HEK293 (cell line): ENCODE results near the gene UGT1A3.

Experiments used
- CTCF ChIA-PET: fragments of 350-600 bp; formaldehyde crosslinking; extraction: SDS; loops from one replicate; lab custom pipeline; 2021; ENCODE audit warnings: antibody characterized with exemption; lab: Yijun Ruan, JAX
- POLR2A ChIA-PET: fragments of 300-600 bp; formaldehyde crosslinking; extraction: SDS; loops from one replicate; lab custom pipeline; 2020; ENCODE audit warnings: antibody characterized with exemption, inconsistent platforms; lab: Yijun Ruan, JAX
- H3K27ac ChIP-seq: fragments of 200-500 bp; sonication (Bioruptor generic); 2 replicates; pipeline ENCODE4 v1.5.1; 2014; ENCODE audit warnings: low read depth, low read length, control low read depth, inconsistent platforms; ENCODE audit errors: extremely low read depth
- H3K36me3 ChIP-seq, 2 experiments: fragments of 200-500 bp in 1 of 2; sonication (Bioruptor generic) in 1 of 2; 1 replicate in 1 of 2; 2 replicates in 1 of 2; pipeline ENCODE4 v1.5.1; 2014 to 2017; ENCODE audit warnings: inconsistent platforms in 2 of 2, low read length in 2 of 2; ENCODE audit not compliant: control insufficient read depth in 2 of 2, insufficient read depth in 1 of 2
- H3K4me1 ChIP-seq: fragments of 200-500 bp; sonication (Bioruptor generic); 2 replicates; pipeline ENCODE4 v1.5.1; 2014; ENCODE audit warnings: mild to moderate bottlenecking, low read length, inconsistent platforms; ENCODE audit not compliant: control insufficient read depth, insufficient read depth
- H3K4me3 ChIP-seq: 2 replicates; pipeline ENCODE4 v1.5.1; 2011; ENCODE audit warnings: low read depth, mild to moderate bottlenecking, control low read depth, low read length, moderate library complexity
- H3K9me3 ChIP-seq: fragments of 200-500 bp; sonication (Bioruptor generic); 2 replicates; pipeline ENCODE4 v1.5.1; 2014; ENCODE audit warnings: low read depth, low read length, inconsistent platforms; ENCODE audit not compliant: control insufficient read depth, insufficient read depth
- FEZF1 ChIP-seq: fragments of 450-650 bp; formaldehyde crosslinking; IDR thresholded peaks from 2 replicates; pipeline ENCODE4 v1.5.1; 2016; ENCODE audit warnings: missing biosample characterization, missing genetic modification characterization
- INSM2 ChIP-seq: fragments of 450-650 bp; formaldehyde crosslinking; IDR thresholded peaks from 2 replicates; pipeline ENCODE4 v1.5.1; 2016; ENCODE audit warnings: missing biosample characterization, missing genetic modification characterization
- PRDM4 ChIP-seq: fragments of 450-650 bp; formaldehyde crosslinking; IDR thresholded peaks from 2 replicates; pipeline ENCODE4 v1.5.1; 2017; ENCODE audit warnings: missing biosample characterization, missing genetic modification characterization
- PRDM6 ChIP-seq: fragments of 450-650 bp; formaldehyde crosslinking; IDR thresholded peaks from 2 replicates; pipeline ENCODE4 v1.5.1; 2017; ENCODE audit warnings: missing biosample characterization, missing genetic modification characterization
- REST ChIP-seq: fragments of 450-650 bp; formaldehyde crosslinking; IDR thresholded peaks from 2 replicates; pipeline ENCODE4 v1.5.1; 2016; ENCODE audit warnings: missing biosample characterization, missing genetic modification characterization
- SCRT2 ChIP-seq: fragments of 450-650 bp; formaldehyde crosslinking; IDR thresholded peaks from 2 replicates; pipeline ENCODE4 v1.5.1; 2016; ENCODE audit warnings: missing biosample characterization, missing genetic modification characterization
- ZBTB1 ChIP-seq: fragments of 450-650 bp; formaldehyde crosslinking; IDR thresholded peaks from 2 replicates; pipeline ENCODE4 v1.5.1; 2016; ENCODE audit warnings: missing biosample characterization, missing genetic modification characterization
- ZFP41 ChIP-seq: fragments of 450-650 bp; formaldehyde crosslinking; IDR thresholded peaks from 2 replicates; pipeline ENCODE4 v1.5.1; 2016; ENCODE audit warnings: missing biosample characterization, missing genetic modification characterization, borderline replicate concordance
- ZNF221 ChIP-seq: fragments of 450-650 bp; formaldehyde crosslinking; IDR thresholded peaks from 2 replicates; pipeline ENCODE4 v1.5.1; 2017; ENCODE audit warnings: missing biosample characterization, missing genetic modification characterization, borderline replicate concordance
- ZNF23 ChIP-seq: fragments of 450-650 bp; formaldehyde crosslinking; IDR thresholded peaks from 2 replicates; pipeline ENCODE4 v1.5.1; 2016; ENCODE audit warnings: missing biosample characterization, missing genetic modification characterization, borderline replicate concordance
- ZNF266 ChIP-seq: fragments of 450-650 bp; formaldehyde crosslinking; IDR thresholded peaks from 2 replicates; pipeline ENCODE4 v1.5.1; 2016; ENCODE audit warnings: missing biosample characterization, missing genetic modification characterization, low read depth
- ZNF302 ChIP-seq: fragments of 450-650 bp; formaldehyde crosslinking; IDR thresholded peaks from 2 replicates; pipeline ENCODE4 v1.5.1; 2016; ENCODE audit warnings: missing biosample characterization, missing genetic modification characterization, low read depth
- ZNF341 ChIP-seq: fragments of 450-650 bp; formaldehyde crosslinking; IDR thresholded peaks from 2 replicates; pipeline ENCODE4; 2016; ENCODE audit warnings: low read depth, missing biosample characterization, missing genetic modification characterization
- ZNF394 ChIP-seq: fragments of 450-650 bp; formaldehyde crosslinking; IDR thresholded peaks from 2 replicates; pipeline ENCODE4 v1.5.1; 2016; ENCODE audit warnings: missing biosample characterization, missing genetic modification characterization, mild to moderate bottlenecking, moderate library complexity, borderline replicate concordance
- ZNF530 ChIP-seq: fragments of 450-650 bp; formaldehyde crosslinking; IDR thresholded peaks from 2 replicates; pipeline ENCODE4 v1.5.1; 2016; ENCODE audit warnings: low read depth, missing biosample characterization, missing genetic modification characterization
- ZNF544 ChIP-seq: fragments of 450-650 bp; formaldehyde crosslinking; IDR thresholded peaks from 2 replicates; pipeline ENCODE4 v1.5.0; 2017; ENCODE audit warnings: missing biosample characterization, missing genetic modification characterization
- ZNF560 ChIP-seq: fragments of 450-650 bp; formaldehyde crosslinking; IDR thresholded peaks from 2 replicates; pipeline ENCODE4 v1.5.1; 2017; ENCODE audit warnings: missing biosample characterization, missing genetic modification characterization, borderline replicate concordance
- ZNF624 ChIP-seq: fragments of 450-650 bp; formaldehyde crosslinking; IDR thresholded peaks from 2 replicates; pipeline ENCODE4 v1.5.1; 2017; ENCODE audit warnings: missing biosample characterization, missing genetic modification characterization
- ZNF707 ChIP-seq: fragments of 450-650 bp; formaldehyde crosslinking; IDR thresholded peaks from 2 replicates; pipeline ENCODE4 v1.5.1; 2016; ENCODE audit warnings: missing biosample characterization, missing genetic modification characterization
- ZSCAN16 ChIP-seq: fragments of 450-650 bp; formaldehyde crosslinking; IDR thresholded peaks from 2 replicates; pipeline ENCODE4 v1.5.1; 2016; ENCODE audit warnings: missing biosample characterization, missing genetic modification characterization

UGT1A3 gene

GRCh38 chr2:233740870-233741269 is 12.0 kb downstream of the UGT1A3 start:
- H3K4me3 ChIP-seq, result no peak overlapping the region
- ChIA-PET POLR2A (no interaction called here), CTCF (no interaction called here)
- no peaks in the 10 kb centered on the region for H3K36me3 ChIP-seq
- no peak for TF ChIP-seq PRDM6
- TF ChIP-seq ZNF707 (tag by site-specific recombination), result no peak
- no peak for TF ChIP-seq ZNF394
- TF ChIP-seq ZFP41 (tag by site-specific recombination), result no peak
- TF ChIP-seq ZNF560 (tag by site-specific recombination), result no peak
- TF ChIP-seq ZBTB1 (tag by site-specific recombination), result no peak
- no peak for TF ChIP-seq ZNF221 (tag by site-specific recombination)
- H3K9me3 ChIP-seq, result no peaks in the 10 kb centered on the region
- no peak overlapping the region for H3K27ac ChIP-seq
- no peaks in the 10 kb centered on the region for H3K4me1 ChIP-seq

- Histone ChIP-seq H3K36me3 (no peaks in the 10 kb centered on the region), H3K9me3 (no peaks in the 10 kb centered on the region)
- POLR2A ChIA-PET, result no interaction called here
- TF ChIP-seq REST (no peak), ZNF624 (no peak), ZNF544 (tag by site-specific recombination) (no peak), ZSCAN16 (tag by site-specific recombination) (no peak), SCRT2 (tag by site-specific recombination) (no peak), ZNF266 (tag by site-specific recombination) (no peak), INSM2 (tag by site-specific recombination) (no peak), PRDM4 (tag by site-specific recombination) (no peak), ZNF23 (no peak), ZNF302 (no peak), FEZF1 (no peak), ZNF341 (tag by site-specific recombination) (no peak), ZNF530 (tag by site-specific recombination) (no peak)
- TF ChIP-seq, all 188 proteins: peak for 0
- Histone ChIP-seq H3K27ac (no peak overlapping the region), H3K4me1 (no peaks in the 10 kb centered on the region), H3K4me3 (no peak overlapping the region)
- CTCF ChIA-PET, result no interaction called here
These were observed 14.8 kb downstream of the UGT1A3 start for GRCh38 chr2:233743464-233744259.
